Muscle layer of colon (tissue), 2 donors: ENCODE measurements around the gene CHD3.
"Not testable (repeated sequence)": the region's sequence is repeated elsewhere in the genome, so short reads cannot be mapped to it uniquely, and the experiment has no call there.

Source experiments
- H3K27ac ChIP-seq: one replicate; pipeline ENCODE4 v1.7.0; 2013; ENCODE audit warnings: low read depth, mild to moderate bottlenecking, low read length, moderate library complexity
- H3K27me3 ChIP-seq, 2 donors: one replicate each; pipeline ENCODE4 v1.7.0; 2013; ENCODE audit warnings: low read length in 2 of 2, mild to moderate bottlenecking in 2 of 2; ENCODE audit not compliant: insufficient read depth in 2 of 2, control insufficient read depth in 1 of 2
- H3K36me3 ChIP-seq: one replicate; pipeline ENCODE4 v1.7.0; 2013; ENCODE audit warnings: mild to moderate bottlenecking, low read length; ENCODE audit not compliant: insufficient read depth
- H3K4me1 ChIP-seq: one replicate; pipeline ENCODE4 v1.7.0; 2013; ENCODE audit warnings: mild to moderate bottlenecking, low read length; ENCODE audit not compliant: insufficient read depth
- H3K4me3 ChIP-seq, 2 donors: one replicate each; pipeline ENCODE4 v1.7.0; 2013; ENCODE audit warnings: low read length in 2 of 2, low read depth in 1 of 2, mild to moderate bottlenecking in 1 of 2, moderate library complexity in 1 of 2
- H3K9ac ChIP-seq: one replicate; pipeline ENCODE4 v1.7.0; 2013; ENCODE audit warnings: low read length
- H3K9me3 ChIP-seq: one replicate; pipeline ENCODE4 v1.7.0; 2013; ENCODE audit warnings: mild to moderate bottlenecking, low read length
- donor health status: abdominal sarcoma.
- donor health status: Adenocarcinoma of cecum.

The CHD3 gene

DNA sequence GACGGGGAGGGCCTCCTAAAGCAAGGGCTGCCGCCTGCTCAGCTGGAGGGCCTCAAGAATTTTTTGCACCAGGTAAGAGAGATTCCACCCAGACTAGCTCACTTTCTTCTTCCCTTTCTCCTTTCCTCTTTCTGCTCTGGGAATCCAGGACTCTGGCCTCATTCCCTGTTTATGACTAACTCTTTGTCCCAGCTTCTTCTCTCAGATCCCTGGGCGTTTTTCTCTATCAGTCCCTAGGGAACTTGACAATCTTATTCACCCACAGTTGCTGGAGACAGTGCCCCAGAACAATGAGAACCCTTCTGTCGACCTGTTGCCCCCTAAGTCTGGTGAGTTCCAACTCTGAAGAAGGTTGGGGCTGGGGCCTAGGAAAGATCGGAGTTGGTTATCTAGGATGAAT lies 59.1 kb downstream of the CHD3 start:
- Histone ChIP-seq H3K4me1 (peaks cover 7% of the 10 kb centered on the region), H3K36me3 (peaks cover 61% of the 10 kb centered on the region), H3K9me3 (no peaks in the 10 kb centered on the region), H3K9ac (no peak overlapping the region), H3K27me3 (no peaks in the 10 kb centered on the region), H3K27ac (no peak overlapping the region), H3K4me3 (no peak overlapping the region)

DNA sequence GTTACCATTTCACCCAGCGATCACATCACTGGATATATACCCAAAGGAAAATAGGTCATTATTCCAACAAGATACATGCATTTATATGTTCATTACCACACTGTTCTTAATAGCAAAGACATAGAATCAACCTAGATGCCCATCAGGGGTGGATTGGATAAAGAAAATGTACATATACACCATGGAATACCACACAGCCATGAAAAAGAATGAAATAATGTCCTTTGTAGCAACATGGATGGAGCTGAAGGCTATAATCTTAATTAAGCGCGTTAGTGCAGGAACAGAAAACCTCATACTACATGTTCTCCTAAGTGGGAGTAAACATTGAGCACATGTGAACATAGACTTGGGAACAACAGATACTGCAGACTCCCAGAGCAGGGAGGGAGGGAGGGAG lies 62.0 kb downstream of the CHD3 start:
- Histone ChIP-seq H3K9ac (no peak overlapping the region), H3K4me1 (peaks cover 8% of the 10 kb centered on the region), H3K9me3 (no peaks in the 10 kb centered on the region), H3K27ac (no peak overlapping the region), H3K36me3 (peaks cover 39% of the 10 kb centered on the region), H3K27me3 (no peaks in the 10 kb centered on the region), H3K4me3 (no peak overlapping the region)

DNA sequence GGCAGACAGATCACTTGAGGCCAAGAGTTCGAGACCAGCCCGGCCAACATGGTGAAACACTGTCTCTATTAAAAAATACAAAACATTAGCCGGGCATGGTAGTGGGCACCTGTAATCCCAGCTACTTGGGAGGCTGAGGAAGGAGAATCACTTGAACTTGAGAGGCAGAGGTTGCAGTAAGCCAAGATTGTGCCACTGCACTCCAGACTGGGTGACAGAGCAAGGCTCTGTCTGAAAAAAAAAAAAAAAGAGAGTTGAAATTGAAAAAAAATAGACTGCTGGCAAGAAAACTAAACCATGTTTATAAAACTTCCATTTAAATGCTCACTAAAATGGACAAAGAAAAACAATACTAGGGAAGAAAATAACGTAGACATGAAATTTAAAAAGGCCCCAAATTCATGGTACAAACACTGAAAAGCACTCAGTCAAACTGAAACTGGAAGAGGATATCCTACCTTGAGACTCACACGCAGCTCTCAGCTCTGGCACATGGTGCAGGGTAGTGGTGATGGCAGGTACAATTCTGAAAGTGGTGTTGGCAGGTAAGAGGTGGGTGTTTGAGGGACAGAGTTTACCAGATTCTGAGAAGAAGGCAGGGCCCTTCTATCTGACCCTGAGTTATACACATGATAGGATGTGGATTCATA lies 62.7 kb downstream of the CHD3 start:
- Histone ChIP-seq H3K27me3 (no peaks in the 10 kb centered on the region), H3K9me3 (no peaks in the 10 kb centered on the region), H3K36me3 (peaks cover 32% of the 10 kb centered on the region), H3K4me1 (peaks cover 15% of the 10 kb centered on the region), H3K27ac (peak overlapping the region; percentile 53), H3K9ac (no peak overlapping the region), H3K4me3 (no peak overlapping the region)

- Histone ChIP-seq H3K36me3 (peaks cover 14% of the 10 kb centered on the region), H3K4me1 (peaks cover 21% of the 10 kb centered on the region)
- not testable (repeated sequence) for H3K27me3 ChIP-seq, H3K4me3 ChIP-seq, H3K9me3 ChIP-seq, H3K27ac ChIP-seq, H3K9ac ChIP-seq
Observed at GRCh38 chr17:7953266-7953665, 64.7 kb downstream of the CHD3 start.

DNA sequence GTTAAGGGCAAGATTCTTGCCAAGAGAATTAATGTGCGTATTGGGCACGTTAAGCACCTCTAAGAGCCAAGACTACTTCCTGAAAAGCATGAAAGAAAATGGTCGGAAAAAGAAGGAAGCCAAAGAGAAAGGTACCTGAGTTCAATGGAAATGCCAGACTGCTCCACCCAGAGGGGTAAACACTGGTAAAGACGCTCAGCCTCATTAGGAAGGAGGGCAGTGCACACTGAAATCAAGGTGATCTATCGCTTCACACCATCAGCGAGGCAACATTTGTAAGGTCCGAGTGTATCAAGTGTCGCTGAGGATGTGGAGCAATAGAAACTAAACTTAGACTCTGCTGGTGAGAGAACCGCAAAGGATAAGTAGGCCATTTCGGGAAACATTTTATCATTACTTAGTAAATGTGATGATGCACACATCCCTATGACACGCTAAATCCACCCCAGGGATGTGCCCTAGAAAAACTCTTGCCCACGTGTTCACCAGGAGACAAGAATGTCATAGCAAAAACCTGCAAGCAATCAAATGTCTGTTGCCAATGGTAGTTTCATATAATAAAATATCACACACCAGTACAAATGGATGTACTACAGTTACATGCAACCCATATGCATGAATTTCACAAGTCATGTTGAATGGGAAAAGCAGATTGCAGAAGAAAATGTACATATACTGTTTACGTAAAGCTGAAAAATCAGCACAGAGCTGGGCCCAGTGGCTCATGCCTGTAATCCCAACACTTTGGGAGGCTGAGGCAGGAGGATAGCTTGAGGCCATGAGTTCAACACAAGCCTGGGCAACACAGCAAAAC lies 67.0 kb downstream of the CHD3 start:
- H3K9me3 ChIP-seq, result no peaks in the 10 kb centered on the region
- peaks cover 21% of the 10 kb centered on the region for H3K4me1 ChIP-seq
- no peak overlapping the region for H3K9ac ChIP-seq
- H3K36me3 ChIP-seq, result no peaks in the 10 kb centered on the region
- H3K27ac ChIP-seq, result peak overlapping the region; percentile 31
- no peaks in the 10 kb centered on the region for H3K27me3 ChIP-seq
- no peak overlapping the region for H3K4me3 ChIP-seq

DNA sequence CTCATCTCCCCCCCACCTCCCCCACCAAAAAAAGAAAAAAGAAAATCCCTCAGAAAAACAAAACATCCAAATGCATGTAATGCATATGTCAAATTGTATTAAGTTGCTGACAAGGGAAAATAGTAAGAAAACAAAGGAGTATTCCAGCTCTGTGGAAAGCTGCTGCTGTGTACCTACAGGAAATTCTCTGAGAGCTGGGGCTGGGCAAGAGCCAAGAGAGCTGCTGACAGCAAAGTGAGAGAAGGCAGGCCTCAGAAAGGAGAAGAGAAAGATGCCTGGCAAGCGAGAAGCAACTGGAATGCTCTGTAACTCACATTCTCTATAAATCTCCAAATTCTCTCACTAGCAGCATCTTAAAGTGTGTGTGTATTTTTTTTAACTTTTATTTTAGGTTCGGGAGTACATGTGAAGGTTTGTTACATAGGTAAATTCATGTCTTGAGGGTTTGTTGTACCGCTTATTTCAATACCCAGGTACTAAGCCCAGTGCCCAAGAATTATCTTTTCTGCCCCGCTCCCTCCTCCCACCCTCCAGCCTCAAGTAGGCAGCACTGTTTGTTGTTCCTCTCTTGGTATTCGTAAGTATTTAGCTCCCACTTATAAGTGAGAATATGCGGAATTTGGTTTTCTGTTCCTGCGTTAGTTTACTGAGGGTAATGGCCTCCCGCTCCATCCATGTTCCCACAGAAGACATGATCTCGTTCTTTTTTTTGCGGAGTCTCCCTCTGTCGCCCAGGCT lies 67.8 kb downstream of the CHD3 start:
- no peak overlapping the region for H3K9ac ChIP-seq
- H3K27me3 ChIP-seq, result no peaks in the 10 kb centered on the region
- H3K27ac ChIP-seq, result peak overlapping the region; percentile 31
- H3K36me3 ChIP-seq, result no peaks in the 10 kb centered on the region
- peaks cover 21% of the 10 kb centered on the region for H3K4me1 ChIP-seq
- peak overlapping the region in 1 of 2 donors; percentile 27 for H3K4me3 ChIP-seq
- H3K9me3 ChIP-seq, result no peaks in the 10 kb centered on the region

- Histone ChIP-seq H3K4me3 (no peak overlapping the region), H3K27ac (no peak overlapping the region), H3K9ac (no peak overlapping the region), H3K27me3 (no peaks in the 10 kb centered on the region), H3K36me3 (no peaks in the 10 kb centered on the region), H3K9me3 (no peaks in the 10 kb centered on the region), H3K4me1 (peaks cover 14% of the 10 kb centered on the region)
Observed at GRCh38 chr17:7959503-7960253, 71.1 kb downstream of the CHD3 start.

GRCh38 chr17:7961421-7961820 lies 72.8 kb downstream of the CHD3 start:
- Histone ChIP-seq H3K9ac (no peak overlapping the region), H3K27me3 (no peaks in the 10 kb centered on the region), H3K9me3 (no peaks in the 10 kb centered on the region), H3K4me1 (peaks cover 5% of the 10 kb centered on the region), H3K4me3 (no peak overlapping the region), H3K36me3 (no peaks in the 10 kb centered on the region), H3K27ac (no peak overlapping the region)
